ENCODE measurements around the gene BMP6. TPM values are rescaled to one million over a fixed set of nuclear protein-coding genes. Genes with fewer than 3 reads are reported as not detected.
A peak's percentile ranks its signal among the peaks of the same experiment; 100 is the strongest.

The BMP6 gene
- total and polyA plus RNA-seq, 2 donors (not counting 3 experiments of a cell fraction or from before 2014, with no cell fraction given), result 221 to 276 TPM

DNA sequence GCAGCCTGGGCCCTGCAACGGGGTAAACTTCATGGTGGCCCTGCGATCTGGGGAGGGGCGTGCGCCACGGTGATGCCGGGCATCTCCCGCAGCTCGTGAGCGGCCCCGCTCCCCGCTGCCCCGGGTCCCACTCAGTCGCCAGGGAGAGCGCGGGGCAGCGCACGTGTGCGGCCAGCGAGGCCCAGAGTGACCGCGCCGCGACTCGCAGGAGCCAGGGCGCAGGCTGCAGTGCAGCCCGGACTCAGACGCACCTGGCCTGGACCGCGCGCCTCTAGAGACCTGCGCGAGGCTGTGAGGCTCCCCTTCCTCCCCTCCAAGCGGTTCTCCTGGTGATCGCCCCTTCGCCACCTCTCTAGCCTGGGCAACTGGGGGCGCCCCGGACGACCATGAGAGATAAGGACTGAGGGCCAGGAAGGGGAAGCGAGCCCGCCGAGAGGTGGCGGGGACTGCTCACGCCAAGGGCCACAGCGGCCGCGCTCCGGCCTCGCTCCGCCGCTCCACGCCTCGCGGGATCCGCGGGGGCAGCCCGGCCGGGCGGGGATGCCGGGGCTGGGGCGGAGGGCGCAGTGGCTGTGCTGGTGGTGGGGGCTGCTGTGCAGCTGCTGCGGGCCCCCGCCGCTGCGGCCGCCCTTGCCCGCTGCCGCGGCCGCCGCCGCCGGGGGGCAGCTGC lies 652 bp downstream of the BMP6 start:
- Histone ChIP-seq H3K4me2 (ENCODE audit: insufficient read depth, low read length) (peak overlapping the region; percentile 14), H2AFZ (ENCODE audit: low read depth, low read length) (no peak overlapping the region), H3K36me3 (ENCODE audit: control insufficient read depth in 2 of 2, extremely low read depth in 1 of 2, insufficient read depth in 2 of 2, low read length in 2 of 2) (peaks cover 17 to 19% of the 10 kb centered on the region in 2 experiments), H3K4me1 (ENCODE audit: control insufficient read depth, extremely low read depth, insufficient read depth, low read length) (peaks cover 36% of the 10 kb centered on the region), H3K9ac (replicated peaks; ENCODE audit: extremely low read depth, insufficient read depth, low read length) (peak overlapping the region; percentile 97), H4K20me1 (replicated peaks; ENCODE audit: control insufficient read depth, extremely low read depth, insufficient read depth, low read length) (no peaks in the 10 kb centered on the region), H3K27me3 (ENCODE audit: control insufficient read depth in 2 of 2, insufficient read depth in 2 of 2, low read length in 2 of 2) (no peaks in the 10 kb centered on the region), H3K27ac (ENCODE audit: insufficient read depth, low read depth, low read length) (peak overlapping the region; percentile 59), H3K79me2 (ENCODE audit: control insufficient read depth, insufficient read depth, low read length) (peaks cover 56% of the 10 kb centered on the region), H3K9me1 (replicated peaks; ENCODE audit: control insufficient read depth, extremely low read depth, insufficient read depth, low read length) (no peaks in the 10 kb centered on the region), H3K4me3 (replicated peaks in 1 of 3; ENCODE audit: insufficient read depth in 1 of 3, low read depth in 1 of 3, low read length in 3 of 3) (peak overlapping the region; percentile 70 to 94 (median 73)), H3K9me3 (replicated peaks; ENCODE audit: control insufficient read depth, insufficient read depth, low read length) (no peaks in the 10 kb centered on the region)
- DNase-seq (ENCODE audit: low read depth, low spot score), result no peak
- dilution Hi-C loops (cut with MboI; ENCODE audit: extremely low pct_ligation_motif_present, low sequenced_read_pairs), result no loop called here
- CTCF ChIA-PET, result interaction anchor here (1.1 to 6.4 kb wide), 9 partner anchors 9 to 333 kb away, joined by 3 to 140 read pairs (median 3); no protein-coding TSS in a partner anchor
- intact Hi-C loops (cut with micrococcal nuclease), result no loop called here
- BruUV-seq (replicated peaks), result TSS peak; percentile 34
- TF ChIP-seq GATA2 (IDR thresholded peaks at IDR 0.05; ENCODE audit: insufficient read depth, insufficient read length, low read depth, low read length), result no peak
- no peak for TF ChIP-seq POLR2AphosphoS5 (IDR thresholded peaks at IDR 0.05; ENCODE audit: insufficient read depth, low read depth, low read length)
- TF ChIP-seq, protein P1, sequence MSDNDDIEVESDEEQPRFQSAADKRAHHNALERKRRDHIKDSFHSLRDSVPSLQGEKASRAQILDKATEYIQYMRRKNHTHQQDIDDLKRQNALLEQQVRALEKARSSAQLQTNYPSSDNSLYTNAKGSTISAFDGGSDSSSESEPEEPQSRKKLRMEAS (IDR thresholded peaks at IDR 0.05; ENCODE audit: insufficient read depth, insufficient read length), result peak; percentile 1
- FAIRE-seq, result no peak
- POLR2A ChIA-PET, result interaction anchor here (1.1 to 1.6 kb wide), 4 partner anchors 8 to 274 kb away, joined by 3 to 10 read pairs (median 8); no protein-coding TSS in a partner anchor

DNA sequence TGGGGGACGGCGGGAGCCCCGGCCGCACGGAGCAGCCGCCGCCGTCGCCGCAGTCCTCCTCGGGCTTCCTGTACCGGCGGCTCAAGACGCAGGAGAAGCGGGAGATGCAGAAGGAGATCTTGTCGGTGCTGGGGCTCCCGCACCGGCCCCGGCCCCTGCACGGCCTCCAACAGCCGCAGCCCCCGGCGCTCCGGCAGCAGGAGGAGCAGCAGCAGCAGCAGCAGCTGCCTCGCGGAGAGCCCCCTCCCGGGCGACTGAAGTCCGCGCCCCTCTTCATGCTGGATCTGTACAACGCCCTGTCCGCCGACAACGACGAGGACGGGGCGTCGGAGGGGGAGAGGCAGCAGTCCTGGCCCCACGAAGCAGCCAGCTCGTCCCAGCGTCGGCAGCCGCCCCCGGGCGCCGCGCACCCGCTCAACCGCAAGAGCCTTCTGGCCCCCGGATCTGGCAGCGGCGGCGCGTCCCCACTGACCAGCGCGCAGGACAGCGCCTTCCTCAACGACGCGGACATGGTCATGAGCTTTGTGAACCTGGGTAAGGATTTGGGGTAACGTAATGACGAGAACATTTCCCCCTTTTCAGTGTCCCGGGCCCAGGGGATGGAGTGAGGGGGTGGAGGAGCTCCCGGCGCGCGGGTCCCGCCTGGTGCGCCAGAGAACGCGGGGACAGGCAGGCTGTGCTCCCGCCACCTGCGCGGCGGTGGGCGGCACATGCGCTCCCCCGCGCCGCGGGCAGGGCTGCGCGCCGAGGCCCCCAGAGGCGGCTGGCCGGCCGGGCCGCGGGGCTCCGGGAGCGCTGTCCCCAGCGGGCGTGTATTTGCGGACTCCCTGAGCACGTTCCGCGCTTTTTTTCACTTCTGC lies 1.4 kb downstream of the BMP6 start:
- CTCF ChIA-PET, result interaction anchor here (3.9 kb wide), 1 partner anchor 278 kb away, joined by 17 read pairs; no protein-coding TSS in a partner anchor
- Histone ChIP-seq H3K9ac (replicated peaks; ENCODE audit: extremely low read depth, insufficient read depth, low read length) (peak overlapping the region; percentile 97), H3K79me2 (ENCODE audit: control insufficient read depth, insufficient read depth, low read length) (peaks cover 64% of the 10 kb centered on the region), H3K9me3 (replicated peaks; ENCODE audit: control insufficient read depth, insufficient read depth, low read length) (no peaks in the 10 kb centered on the region), H3K4me2 (ENCODE audit: insufficient read depth, low read length) (no peak overlapping the region), H3K36me3 (ENCODE audit: control insufficient read depth in 2 of 2, extremely low read depth in 1 of 2, insufficient read depth in 2 of 2, low read length in 2 of 2) (peaks cover 19 to 21% of the 10 kb centered on the region in 2 experiments), H3K4me3 (replicated peaks in 1 of 3; ENCODE audit: insufficient read depth in 1 of 3, low read depth in 1 of 3, low read length in 3 of 3) (peak overlapping the region; percentile 70 to 95 (median 94)), H2AFZ (ENCODE audit: low read depth, low read length) (no peak overlapping the region), H3K9me1 (replicated peaks; ENCODE audit: control insufficient read depth, extremely low read depth, insufficient read depth, low read length) (no peaks in the 10 kb centered on the region), H4K20me1 (replicated peaks; ENCODE audit: control insufficient read depth, extremely low read depth, insufficient read depth, low read length) (no peaks in the 10 kb centered on the region), H3K4me1 (ENCODE audit: control insufficient read depth, extremely low read depth, insufficient read depth, low read length) (peaks cover 44% of the 10 kb centered on the region), H3K27ac (ENCODE audit: insufficient read depth, low read depth, low read length) (peak overlapping the region; percentile 76), H3K27me3 (ENCODE audit: control insufficient read depth in 2 of 2, insufficient read depth in 2 of 2, low read length in 2 of 2) (no peaks in the 10 kb centered on the region)
- POLR2A ChIA-PET, result no interaction called here
- dilution Hi-C loops (cut with MboI; ENCODE audit: extremely low pct_ligation_motif_present, low sequenced_read_pairs) (no loop called here), intact Hi-C loops (cut with micrococcal nuclease) (no loop called here)
- no TSS peak for BruUV-seq (replicated peaks)
- no peak for DNase-seq (ENCODE audit: low read depth, low spot score)
- no peak for FAIRE-seq
- TF ChIP-seq, protein P2, sequence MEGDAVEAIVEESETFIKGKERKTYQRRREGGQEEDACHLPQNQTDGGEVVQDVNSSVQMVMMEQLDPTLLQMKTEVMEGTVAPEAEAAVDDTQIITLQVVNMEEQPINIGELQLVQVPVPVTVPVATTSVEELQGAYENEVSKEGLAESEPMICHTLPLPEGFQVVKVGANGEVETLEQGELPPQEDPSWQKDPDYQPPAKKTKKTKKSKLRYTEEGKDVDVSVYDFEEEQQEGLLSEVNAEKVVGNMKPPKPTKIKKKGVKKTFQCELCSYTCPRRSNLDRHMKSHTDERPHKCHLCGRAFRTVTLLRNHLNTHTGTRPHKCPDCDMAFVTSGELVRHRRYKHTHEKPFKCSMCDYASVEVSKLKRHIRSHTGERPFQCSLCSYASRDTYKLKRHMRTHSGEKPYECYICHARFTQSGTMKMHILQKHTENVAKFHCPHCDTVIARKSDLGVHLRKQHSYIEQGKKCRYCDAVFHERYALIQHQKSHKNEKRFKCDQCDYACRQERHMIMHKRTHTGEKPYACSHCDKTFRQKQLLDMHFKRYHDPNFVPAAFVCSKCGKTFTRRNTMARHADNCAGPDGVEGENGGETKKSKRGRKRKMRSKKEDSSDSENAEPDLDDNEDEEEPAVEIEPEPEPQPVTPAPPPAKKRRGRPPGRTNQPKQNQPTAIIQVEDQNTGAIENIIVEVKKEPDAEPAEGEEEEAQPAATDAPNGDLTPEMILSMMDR (IDR thresholded peaks at IDR 0.05; ENCODE audit: extremely low read depth in 1 of 2, insufficient read depth in 1 of 2, low read depth in 1 of 2, low read length in 2 of 2), result no peak
- TF ChIP-seq GATA2 (IDR thresholded peaks at IDR 0.05; ENCODE audit: insufficient read depth, insufficient read length, low read depth, low read length) (no peak), FOS (IDR thresholded peaks at IDR 0.05; ENCODE audit: borderline replicate concordance, insufficient read depth, low read length) (no peak), POLR2A (IDR thresholded peaks at IDR 0.05; ENCODE audit: low read depth, low read length) (peak; percentile 19), MYC (IDR thresholded peaks at IDR 0.05; ENCODE audit: low read depth, low read length) (no peak), EZH2 (IDR thresholded peaks at IDR 0.05; ENCODE audit: borderline replicate concordance, low read depth, low read length, severe bottlenecking) (no peak), POLR2AphosphoS5 (IDR thresholded peaks at IDR 0.05; ENCODE audit: insufficient read depth, low read depth, low read length) (peak; percentile 47), JUN (IDR thresholded peaks at IDR 0.05; ENCODE audit: borderline replicate concordance, insufficient read depth, insufficient read length, low read depth) (no peak)
- TF ChIP-seq, protein P1 (IDR thresholded peaks at IDR 0.05; ENCODE audit: insufficient read depth, insufficient read length), result no peak

Data from endothelial cell of umbilical vein (primary cell).